HG02642 (cell line): ENCODE results near the gene LRRC8E.
"Not testable (repeated sequence)": the region's sequence is repeated elsewhere in the genome, so short reads cannot be mapped to it uniquely, and the experiment has no call there.

Experiments
- ATAC-seq: cut with Tn5 transposase; IDR thresholded peaks from one replicate; pipeline ENCODE4 v1.9.1; 2021; ENCODE audit warnings: mild to moderate bottlenecking; ENCODE audit not compliant: unreplicated experiment, poor library complexity

Gene LRRC8E

DNA sequence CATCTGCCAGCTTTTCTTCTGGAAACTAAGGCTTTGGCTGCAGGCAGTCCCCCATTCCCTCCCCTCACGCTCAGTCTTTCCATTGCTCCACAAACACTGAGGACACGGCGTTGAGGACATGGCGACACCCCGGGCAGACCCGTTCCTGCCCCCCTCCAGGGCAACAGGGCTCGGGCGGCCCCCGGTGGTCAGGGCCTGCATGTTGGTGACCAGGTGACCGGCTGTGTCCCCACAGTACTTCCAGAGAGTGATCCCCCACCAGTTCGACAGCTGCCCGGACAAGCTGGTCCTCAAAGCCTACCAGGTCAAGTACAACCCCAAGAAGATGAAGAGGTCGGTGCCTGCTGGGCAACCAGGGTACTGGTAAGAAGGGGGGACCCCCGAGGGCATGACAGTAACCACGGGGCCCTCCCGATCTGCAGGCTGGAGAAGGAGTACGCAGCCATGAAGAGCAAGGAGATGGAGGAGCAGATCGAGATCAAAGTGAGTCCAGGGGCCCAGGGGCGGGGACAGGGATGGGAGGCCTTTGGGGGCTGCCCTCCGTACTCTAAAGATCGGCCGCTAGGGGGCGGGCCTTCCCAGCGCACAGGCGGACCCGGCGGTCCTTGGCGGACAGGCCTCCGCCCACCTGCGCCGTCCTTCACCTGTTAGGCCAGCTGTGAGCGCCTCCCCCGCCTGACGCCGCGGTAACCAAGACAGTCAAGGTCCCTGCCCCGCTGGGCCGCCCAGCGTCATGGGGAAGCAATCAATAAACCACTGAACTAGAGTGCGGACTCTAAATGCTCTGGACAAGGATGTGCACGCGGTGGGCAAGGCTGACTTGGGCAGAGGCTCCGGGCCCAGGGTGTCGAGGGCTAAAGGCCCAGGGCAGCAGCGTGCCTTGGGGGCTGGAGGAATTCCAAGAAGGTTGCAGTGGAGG lies 35.2 kb upstream of the LRRC8E start:
- ATAC-seq, result peak; percentile 51

- no peak for ATAC-seq
Observed at GRCh38 chr19:7853770-7854128, 34.6 kb upstream of the LRRC8E start.

- no peak for ATAC-seq
Observed at GRCh38 chr19:7855426-7856108, 32.7 kb upstream of the LRRC8E start.

- no peak for ATAC-seq
Observed at GRCh38 chr19:7856109-7856591, 32.2 kb upstream of the LRRC8E start.

DNA sequence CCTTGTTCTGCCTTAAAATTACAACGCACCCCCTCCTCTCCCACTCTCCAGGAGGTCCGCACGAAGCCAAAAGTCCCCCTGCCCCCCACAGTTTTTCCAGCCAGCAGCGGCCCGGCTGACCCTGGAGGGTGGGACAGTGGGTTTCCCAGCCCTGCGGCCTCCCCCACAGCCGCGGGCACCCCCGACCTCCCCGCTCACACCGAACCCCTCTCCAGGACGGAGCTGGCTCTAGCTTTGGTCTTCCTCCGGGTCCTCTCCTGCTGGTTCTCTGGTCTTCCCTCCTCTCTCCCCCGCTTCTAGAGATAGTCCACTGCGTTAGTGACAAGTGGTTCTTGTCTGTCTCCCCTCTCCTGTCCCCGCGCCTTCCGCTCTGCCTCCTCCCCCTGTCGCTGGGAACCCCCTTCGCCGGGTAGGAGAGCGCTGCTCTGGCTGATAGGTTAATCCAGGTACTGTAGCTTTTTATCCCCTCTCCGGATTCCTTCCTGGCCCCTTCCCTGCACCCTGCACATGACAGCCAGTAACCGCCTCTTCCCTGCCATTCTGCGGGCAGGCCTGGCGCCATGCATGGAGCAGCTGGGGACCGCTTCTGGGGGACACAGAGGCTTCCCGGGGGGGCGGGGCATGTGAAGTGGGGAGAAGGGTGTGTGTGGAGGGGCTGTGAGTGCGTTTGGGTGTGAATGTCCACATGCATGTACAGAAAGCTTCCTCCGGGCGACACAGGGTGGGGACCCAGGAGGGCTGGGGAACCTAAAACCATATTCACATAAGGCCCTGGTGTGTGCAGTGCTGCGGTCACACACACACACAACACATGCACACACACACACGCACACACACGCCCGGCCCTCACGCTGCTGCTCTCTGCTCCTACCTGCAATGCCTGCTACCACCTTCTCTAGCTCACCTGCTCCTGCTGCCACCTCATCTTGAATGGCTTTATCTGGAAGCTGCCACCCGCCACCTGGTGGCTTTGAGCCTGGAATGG lies 31.3 kb upstream of the LRRC8E start:
- no peak for ATAC-seq

GRCh38 chr19:7857727-7858108 lies 30.6 kb upstream of the LRRC8E start:
- ATAC-seq, result no peak

DNA sequence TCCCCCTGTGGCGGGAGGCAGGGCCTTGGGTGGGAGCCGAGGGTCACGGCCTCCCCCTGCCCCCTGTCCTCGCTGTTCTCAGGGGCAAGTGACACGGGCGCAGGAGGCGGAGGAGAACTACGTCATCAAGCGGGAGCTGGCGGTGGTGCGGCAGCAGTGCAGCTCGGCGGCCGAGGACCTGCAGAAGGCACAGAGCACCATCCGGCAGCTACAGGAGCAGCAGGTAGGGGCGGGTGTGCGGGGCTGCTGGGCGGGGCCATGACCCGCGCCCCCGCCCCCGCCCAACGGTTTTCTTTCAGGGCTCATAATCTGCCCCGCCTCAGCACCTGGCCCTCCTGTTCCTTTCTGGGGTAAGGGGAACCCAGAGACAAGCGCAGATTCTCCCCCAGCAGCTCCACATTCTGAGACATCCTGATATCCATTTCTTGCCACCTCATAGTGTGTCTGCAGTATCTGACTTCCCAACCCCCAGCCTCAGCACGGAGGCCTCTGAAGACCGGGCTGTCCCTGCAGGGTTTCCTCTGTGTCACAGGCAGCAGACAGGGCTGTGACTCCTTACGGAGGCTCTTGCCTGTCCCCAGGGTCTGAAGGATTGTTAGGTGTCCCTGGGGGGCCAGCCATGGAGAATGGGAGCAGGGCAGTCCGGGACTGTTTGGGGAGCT lies 30.1 kb upstream of the LRRC8E start:
- no peak for ATAC-seq

DNA sequence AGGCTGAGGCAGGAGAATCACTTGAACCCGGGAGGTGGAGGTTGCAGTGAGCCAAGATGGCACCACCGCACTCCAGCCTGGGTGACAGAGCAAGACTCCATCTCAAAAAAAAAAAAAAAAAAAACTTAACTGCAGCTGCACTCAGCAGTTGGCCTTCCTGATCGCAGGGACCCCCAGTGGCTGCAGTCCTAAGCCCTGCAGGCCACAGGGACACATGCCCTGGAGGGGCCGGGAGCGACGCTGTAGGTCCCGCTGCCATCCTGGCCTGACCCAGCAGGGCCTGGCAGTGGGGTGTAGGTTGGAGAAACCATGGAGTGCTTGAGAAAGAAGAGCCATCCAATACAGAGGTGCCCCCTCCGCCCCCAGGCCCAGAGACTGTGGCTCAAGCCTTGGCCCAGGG lies 29.2 kb upstream of the LRRC8E start:
- ATAC-seq, result not testable (repeated sequence)

DNA sequence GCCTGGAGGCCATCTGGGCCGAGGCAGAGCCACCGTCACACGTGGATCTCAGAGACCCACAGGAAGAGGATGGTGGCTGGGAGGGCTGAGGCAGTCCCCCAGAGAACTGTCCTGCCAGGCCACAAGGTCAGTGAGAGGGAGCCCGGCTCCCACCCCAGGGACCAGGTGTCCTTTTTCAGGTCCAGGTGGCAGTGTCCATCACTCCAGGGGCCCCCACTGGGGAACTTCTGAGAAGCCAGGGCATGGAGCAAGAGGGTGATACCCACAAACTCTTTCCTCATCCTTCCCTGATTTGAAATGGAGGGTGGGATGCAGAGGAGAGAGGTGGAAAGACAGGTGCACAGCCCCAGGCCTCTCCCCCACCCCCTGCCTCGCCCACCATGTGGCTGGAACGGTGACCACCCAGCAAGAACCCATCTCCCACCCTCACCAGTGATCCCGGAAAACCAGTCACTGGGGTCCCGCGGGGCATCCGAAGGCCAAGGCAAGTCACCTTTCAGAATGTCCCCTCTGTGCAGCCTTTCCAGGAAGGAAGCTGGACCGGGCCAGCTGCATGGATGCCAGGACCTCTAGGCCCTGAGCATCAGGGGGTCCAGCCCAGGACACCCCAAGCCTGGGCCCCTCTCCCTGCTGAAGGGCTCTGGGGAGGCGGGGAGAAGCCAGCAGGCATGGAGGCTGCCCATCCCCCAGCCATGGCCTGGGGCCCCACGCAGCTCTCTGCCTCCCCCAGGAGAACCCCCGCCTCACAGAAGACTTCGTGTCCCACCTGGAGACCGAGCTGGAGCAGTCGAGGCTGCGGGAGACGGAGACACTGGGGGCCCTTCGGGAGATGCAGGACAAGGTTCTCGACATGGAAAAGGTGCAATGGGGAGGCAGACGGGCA lies 28.2 kb upstream of the LRRC8E start:
- no peak for ATAC-seq

GRCh38 chr19:7860714-7861618 lies 27.3 kb upstream of the LRRC8E start:
- ATAC-seq, result no peak

GRCh38 chr19:7861619-7862412 lies 26.5 kb upstream of the LRRC8E start:
- ATAC-seq, result no peak

- no peak for ATAC-seq
Observed at GRCh38 chr19:7862413-7862951, 25.8 kb upstream of the LRRC8E start.

DNA sequence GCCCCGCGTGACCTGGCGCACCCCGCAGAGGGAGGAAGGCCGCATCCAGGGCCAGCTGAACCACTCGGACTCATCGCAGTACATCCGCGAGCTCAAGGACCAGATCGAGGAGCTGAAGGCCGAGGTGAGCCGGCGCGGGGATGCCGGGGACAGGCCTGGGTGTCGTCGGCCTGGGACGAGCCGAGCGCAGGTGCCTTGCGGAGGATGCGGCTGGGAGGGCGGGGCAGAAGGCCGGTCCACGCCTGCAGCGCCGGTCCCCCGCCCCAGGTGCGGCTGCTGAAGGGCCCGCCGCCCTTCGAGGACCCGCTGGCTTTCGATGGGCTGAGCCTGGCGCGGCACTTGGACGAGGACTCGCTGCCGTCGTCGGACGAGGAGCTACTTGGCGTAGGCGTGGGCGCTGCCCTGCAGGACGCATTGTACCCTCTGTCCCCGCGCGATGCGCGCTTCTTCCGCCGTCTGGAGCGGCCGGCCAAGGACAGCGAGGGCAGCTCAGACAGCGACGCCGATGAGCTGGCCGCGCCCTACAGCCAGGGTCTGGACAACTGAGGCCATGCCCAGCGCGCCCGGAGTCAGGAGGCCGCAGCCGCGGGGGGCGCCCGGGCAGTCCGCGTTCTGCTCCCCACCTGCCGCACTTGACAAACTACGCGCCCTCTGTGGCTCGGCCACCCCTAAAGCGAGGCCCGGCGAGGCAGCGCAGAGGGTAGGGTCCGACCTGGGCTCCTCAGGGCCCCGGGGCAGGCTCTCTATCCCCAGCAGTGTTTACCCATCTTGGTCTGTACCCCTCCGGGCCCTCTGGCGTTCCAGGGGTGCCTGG lies 24.9 kb upstream of the LRRC8E start:
- no peak for ATAC-seq

- ATAC-seq, result no peak
Observed at GRCh38 chr19:7863971-7864689, 24.2 kb upstream of the LRRC8E start.

DNA sequence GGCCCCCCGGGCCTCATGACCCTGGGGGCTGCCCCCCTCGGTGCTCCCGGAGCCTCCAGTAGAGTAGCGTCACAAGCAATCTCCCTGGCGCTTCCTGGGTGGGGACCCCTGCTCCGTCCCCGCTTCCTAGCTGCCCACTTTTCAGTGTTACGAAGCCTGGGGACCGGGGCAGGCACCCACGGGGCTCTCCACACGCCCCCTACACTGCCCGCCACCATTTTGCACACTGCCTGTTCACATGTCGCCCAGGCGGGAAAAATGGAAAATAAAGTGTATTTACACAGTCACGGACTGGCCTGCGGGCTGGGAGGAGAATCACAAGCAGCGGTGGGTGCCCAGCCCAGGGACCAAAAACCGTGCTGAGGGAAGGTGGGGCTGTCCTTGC lies 23.6 kb upstream of the LRRC8E start:
- ATAC-seq, result no peak
